ENCODE measurements around the gene DLG2. TPM values are rescaled to one million over a fixed set of nuclear protein-coding genes. Genes with fewer than 3 reads are reported as not detected.

DLG2 gene
- total RNA-seq, 2 experiments from 2014 or later: 6.9 to 8.2 TPM

GRCh38 chr11:84270466-84270865 is 1356.7 kb downstream of the DLG2 start:
- H3K27ac ChIP-seq (ENCODE audit: low read depth, low read length, poor library complexity, severe bottlenecking): no peak overlapping the region
- BruUV-seq (replicated peaks): no TSS peak
- H3K4me2 ChIP-seq (ENCODE audit: low read length): no peak overlapping the region
- H2AFZ ChIP-seq (ENCODE audit: low read length): no peak overlapping the region
- no peaks in the 10 kb centered on the region for H3K9me2 ChIP-seq (ENCODE audit: insufficient read depth, low read length)
- POLR2A ChIA-PET: no interaction called here
- CTCF ChIA-PET (ENCODE audit: unreplicated experiment): no interaction called here
- DNase-seq (ENCODE audit: low spot score): no peak
- TF ChIP-seq, protein P1, sequence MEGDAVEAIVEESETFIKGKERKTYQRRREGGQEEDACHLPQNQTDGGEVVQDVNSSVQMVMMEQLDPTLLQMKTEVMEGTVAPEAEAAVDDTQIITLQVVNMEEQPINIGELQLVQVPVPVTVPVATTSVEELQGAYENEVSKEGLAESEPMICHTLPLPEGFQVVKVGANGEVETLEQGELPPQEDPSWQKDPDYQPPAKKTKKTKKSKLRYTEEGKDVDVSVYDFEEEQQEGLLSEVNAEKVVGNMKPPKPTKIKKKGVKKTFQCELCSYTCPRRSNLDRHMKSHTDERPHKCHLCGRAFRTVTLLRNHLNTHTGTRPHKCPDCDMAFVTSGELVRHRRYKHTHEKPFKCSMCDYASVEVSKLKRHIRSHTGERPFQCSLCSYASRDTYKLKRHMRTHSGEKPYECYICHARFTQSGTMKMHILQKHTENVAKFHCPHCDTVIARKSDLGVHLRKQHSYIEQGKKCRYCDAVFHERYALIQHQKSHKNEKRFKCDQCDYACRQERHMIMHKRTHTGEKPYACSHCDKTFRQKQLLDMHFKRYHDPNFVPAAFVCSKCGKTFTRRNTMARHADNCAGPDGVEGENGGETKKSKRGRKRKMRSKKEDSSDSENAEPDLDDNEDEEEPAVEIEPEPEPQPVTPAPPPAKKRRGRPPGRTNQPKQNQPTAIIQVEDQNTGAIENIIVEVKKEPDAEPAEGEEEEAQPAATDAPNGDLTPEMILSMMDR (conservative IDR thresholded peaks at IDR 0.05; ENCODE audit: low read length): no peak
- no peak for TF ChIP-seq EZH2phosphoT487 (IDR thresholded peaks at IDR 0.05; ENCODE audit: borderline replicate concordance, low read depth, low read length)
- H3K79me2 ChIP-seq (ENCODE audit: insufficient read depth, low read depth, low read length): no peaks in the 10 kb centered on the region
- intact Hi-C loops (cut with micrococcal nuclease; ENCODE audit: unreplicated experiment): no loop called here
- H3K9me3 ChIP-seq (ENCODE audit: low read length): no peaks in the 10 kb centered on the region
- no peaks in the 10 kb centered on the region for H4K20me1 ChIP-seq (ENCODE audit: insufficient read depth, low read length)
- H3K36me3 ChIP-seq (ENCODE audit: insufficient read depth, low read length): no peaks in the 10 kb centered on the region
- H3K4me3 ChIP-seq (ENCODE audit: low read depth, low read length, poor library complexity, severe bottlenecking): no peak overlapping the region
- no peaks in the 10 kb centered on the region for H3K4me1 ChIP-seq (ENCODE audit: insufficient read depth, low read length, poor library complexity, severe bottlenecking)

GRCh38 chr11:84264066-84264465 is 1363.1 kb downstream of the DLG2 start:
- TF ChIP-seq, protein P1 (conservative IDR thresholded peaks at IDR 0.05; ENCODE audit: low read length): no peak
- TF ChIP-seq EZH2phosphoT487 (IDR thresholded peaks at IDR 0.05; ENCODE audit: borderline replicate concordance, low read depth, low read length): no peak
- H3K4me1 ChIP-seq (ENCODE audit: insufficient read depth, low read length, poor library complexity, severe bottlenecking): no peaks in the 10 kb centered on the region
- H3K79me2 ChIP-seq (ENCODE audit: insufficient read depth, low read depth, low read length): no peaks in the 10 kb centered on the region
- BruUV-seq (replicated peaks): no TSS peak
- no peak overlapping the region for H3K4me2 ChIP-seq (ENCODE audit: low read length)
- no peak overlapping the region for H3K27ac ChIP-seq (ENCODE audit: low read depth, low read length, poor library complexity, severe bottlenecking)
- DNase-seq (ENCODE audit: low spot score): no peak
- H4K20me1 ChIP-seq (ENCODE audit: insufficient read depth, low read length): no peaks in the 10 kb centered on the region
- H3K9me3 ChIP-seq (ENCODE audit: low read length): no peaks in the 10 kb centered on the region
- no peaks in the 10 kb centered on the region for H3K9me2 ChIP-seq (ENCODE audit: insufficient read depth, low read length)
- no peak overlapping the region for H3K4me3 ChIP-seq (ENCODE audit: low read depth, low read length, poor library complexity, severe bottlenecking)
- H3K36me3 ChIP-seq (ENCODE audit: insufficient read depth, low read length): no peaks in the 10 kb centered on the region
- H2AFZ ChIP-seq (ENCODE audit: low read length): no peak overlapping the region
- intact Hi-C loops (cut with micrococcal nuclease; ENCODE audit: unreplicated experiment): no loop called here
- ChIA-PET CTCF (ENCODE audit: unreplicated experiment) (no interaction called here), POLR2A (no interaction called here)

DNA sequence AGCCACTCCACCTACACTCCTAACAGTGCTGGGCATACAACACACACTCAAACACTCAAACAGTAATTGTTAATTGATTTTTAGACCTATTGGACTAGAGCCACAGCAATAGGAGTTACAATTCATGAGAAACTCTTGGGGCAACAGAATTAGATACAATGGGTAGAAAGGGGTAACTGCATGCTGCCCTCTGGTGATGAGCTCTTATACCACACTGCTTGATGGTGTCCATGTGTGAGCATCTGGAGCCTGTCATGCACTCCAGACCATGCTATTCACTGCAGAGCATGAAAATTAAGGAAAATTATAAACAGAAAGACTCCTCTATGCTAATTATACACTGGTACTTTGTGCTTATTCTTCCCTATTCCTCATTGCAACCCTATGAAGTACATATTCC is 1365.4 kb downstream of the DLG2 start:
- TF ChIP-seq, protein P1 (conservative IDR thresholded peaks at IDR 0.05; ENCODE audit: low read length): peak; percentile 32
- no peak for TF ChIP-seq EZH2phosphoT487 (IDR thresholded peaks at IDR 0.05; ENCODE audit: borderline replicate concordance, low read depth, low read length)
- Histone ChIP-seq H3K4me3 (ENCODE audit: low read depth, low read length, poor library complexity, severe bottlenecking) (no peak overlapping the region), H3K27ac (ENCODE audit: low read depth, low read length, poor library complexity, severe bottlenecking) (no peak overlapping the region), H3K9me3 (ENCODE audit: low read length) (no peaks in the 10 kb centered on the region), H3K36me3 (ENCODE audit: insufficient read depth, low read length) (no peaks in the 10 kb centered on the region), H3K9me2 (ENCODE audit: insufficient read depth, low read length) (no peaks in the 10 kb centered on the region), H2AFZ (ENCODE audit: low read length) (no peak overlapping the region), H3K4me1 (ENCODE audit: insufficient read depth, low read length, poor library complexity, severe bottlenecking) (no peaks in the 10 kb centered on the region), H3K4me2 (ENCODE audit: low read length) (no peak overlapping the region), H3K79me2 (ENCODE audit: insufficient read depth, low read depth, low read length) (no peaks in the 10 kb centered on the region), H4K20me1 (ENCODE audit: insufficient read depth, low read length) (no peaks in the 10 kb centered on the region)
- intact Hi-C loops (cut with micrococcal nuclease; ENCODE audit: unreplicated experiment): no loop called here
- no peak for DNase-seq (ENCODE audit: low spot score)
- CTCF ChIA-PET (ENCODE audit: unreplicated experiment): no interaction called here
- BruUV-seq (replicated peaks): no TSS peak
- POLR2A ChIA-PET: no interaction called here
